Measurements from ENCODE around the gene STON2.

Gene STON2

DNA sequence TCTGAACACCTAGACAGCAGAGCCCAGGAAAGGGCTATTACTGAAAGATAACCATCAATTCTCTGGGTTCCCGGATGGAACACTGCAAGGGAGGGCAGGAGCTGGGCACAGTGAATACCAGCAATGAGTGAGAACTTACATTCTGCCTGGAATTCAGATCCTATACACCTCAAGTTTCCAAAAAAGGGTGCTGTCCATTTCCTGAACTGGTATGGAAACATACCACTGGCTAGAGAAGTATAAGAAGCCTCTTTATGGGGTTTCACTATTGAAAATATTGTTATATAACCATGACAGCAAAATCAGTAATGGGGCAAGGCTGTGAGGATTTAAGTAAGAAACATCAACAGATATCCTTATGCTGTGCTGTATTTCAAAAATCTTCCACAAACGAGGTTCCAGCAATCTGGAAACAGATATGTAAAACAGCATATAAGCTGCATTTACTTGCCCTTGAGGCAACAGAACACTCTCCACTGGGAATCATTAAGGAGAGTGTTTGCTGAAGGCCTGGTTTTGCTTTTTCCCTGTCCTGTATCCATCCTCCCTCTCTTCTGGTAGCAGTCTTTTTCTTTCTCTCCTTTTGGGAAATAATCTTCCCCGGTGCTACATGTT lies 126.1 kb downstream of the STON2 start:
- TF ChIP-seq, protein P1, sequence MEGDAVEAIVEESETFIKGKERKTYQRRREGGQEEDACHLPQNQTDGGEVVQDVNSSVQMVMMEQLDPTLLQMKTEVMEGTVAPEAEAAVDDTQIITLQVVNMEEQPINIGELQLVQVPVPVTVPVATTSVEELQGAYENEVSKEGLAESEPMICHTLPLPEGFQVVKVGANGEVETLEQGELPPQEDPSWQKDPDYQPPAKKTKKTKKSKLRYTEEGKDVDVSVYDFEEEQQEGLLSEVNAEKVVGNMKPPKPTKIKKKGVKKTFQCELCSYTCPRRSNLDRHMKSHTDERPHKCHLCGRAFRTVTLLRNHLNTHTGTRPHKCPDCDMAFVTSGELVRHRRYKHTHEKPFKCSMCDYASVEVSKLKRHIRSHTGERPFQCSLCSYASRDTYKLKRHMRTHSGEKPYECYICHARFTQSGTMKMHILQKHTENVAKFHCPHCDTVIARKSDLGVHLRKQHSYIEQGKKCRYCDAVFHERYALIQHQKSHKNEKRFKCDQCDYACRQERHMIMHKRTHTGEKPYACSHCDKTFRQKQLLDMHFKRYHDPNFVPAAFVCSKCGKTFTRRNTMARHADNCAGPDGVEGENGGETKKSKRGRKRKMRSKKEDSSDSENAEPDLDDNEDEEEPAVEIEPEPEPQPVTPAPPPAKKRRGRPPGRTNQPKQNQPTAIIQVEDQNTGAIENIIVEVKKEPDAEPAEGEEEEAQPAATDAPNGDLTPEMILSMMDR (IDR thresholded peaks at IDR 0.05; ENCODE audit: low read depth, low read length, missing control alignments) = no peak
- H3K4me3 ChIP-seq (ENCODE audit: low read depth, low read length) = no peak overlapping the region
- no peak for DNase-seq (ENCODE audit: low read depth)

DNA sequence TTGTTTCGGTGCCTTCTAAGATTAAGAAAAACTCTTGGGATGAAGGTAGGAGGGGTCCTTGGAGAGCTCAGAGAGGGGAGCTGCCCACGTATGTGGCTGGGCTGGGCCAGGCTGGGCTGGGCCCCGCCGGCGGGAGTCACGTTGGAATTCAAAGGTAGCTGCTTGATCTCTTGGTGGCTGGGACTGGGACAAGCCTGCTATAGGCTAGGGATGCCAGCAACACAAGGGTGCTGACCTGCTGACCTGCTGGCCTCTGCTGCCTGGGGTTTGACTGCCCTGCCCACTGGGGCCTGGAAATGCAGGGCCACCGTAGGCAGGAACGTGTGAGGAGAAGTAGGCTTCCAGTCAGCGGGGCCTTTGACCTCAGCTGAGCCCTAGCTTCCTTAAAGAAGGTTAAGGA lies 126.6 kb downstream of the STON2 start:
- no peak overlapping the region for H3K4me3 ChIP-seq (ENCODE audit: low read depth, low read length)
- no peak for DNase-seq (ENCODE audit: low read depth)
- TF ChIP-seq, protein P1 (IDR thresholded peaks at IDR 0.05; ENCODE audit: low read depth, low read length, missing control alignments) = no peak

DNA sequence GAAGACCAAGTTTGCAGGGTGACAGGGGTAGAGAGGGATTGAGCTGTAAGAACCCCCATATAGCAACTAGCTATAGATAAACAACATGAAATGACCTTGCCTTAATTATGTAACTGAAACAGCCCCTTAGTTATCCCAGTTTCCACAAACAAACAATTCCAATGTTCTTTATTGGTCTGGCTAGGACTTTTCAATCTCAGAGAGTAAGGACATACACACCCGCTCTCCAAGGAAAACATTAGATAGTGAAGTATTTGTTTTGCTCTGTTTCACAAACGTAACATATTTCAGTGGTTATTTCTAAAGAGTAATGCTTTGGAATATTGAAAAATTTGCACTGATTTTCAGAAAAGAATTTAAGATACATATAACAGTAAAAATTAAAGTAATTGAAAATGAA lies 127.8 kb downstream of the STON2 start:
- H3K4me3 ChIP-seq (ENCODE audit: low read depth, low read length) = no peak overlapping the region
- no peak for DNase-seq (ENCODE audit: low read depth)

DNA sequence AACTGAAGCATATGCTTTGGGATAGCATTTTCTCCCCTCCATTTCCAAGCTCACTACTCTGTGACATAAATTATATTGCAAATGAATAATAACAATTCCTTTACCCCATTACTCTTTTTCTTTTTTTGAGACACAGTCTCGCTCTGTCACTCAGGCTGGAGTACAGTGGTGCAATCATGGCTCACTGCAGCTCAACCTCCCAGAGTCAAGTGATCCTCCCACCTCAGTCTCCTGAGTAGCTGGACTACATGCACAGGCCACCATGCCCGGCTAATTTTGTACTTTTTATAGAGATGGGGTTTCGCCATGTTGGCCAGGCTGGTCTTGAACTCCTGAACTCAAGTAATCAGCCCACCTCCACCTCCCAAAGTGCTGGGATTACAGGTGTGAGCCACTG lies 130.1 kb downstream of the STON2 start:
- DNase-seq (ENCODE audit: low read depth) = no peak
- TF ChIP-seq, protein P1 (IDR thresholded peaks at IDR 0.05; ENCODE audit: low read depth, low read length, missing control alignments) = no peak
- no peak overlapping the region for H3K4me3 ChIP-seq (ENCODE audit: low read depth, low read length)

More for the DNA sequence above, 127.8 kb downstream of the STON2 start:
- TF ChIP-seq, protein P1 (IDR thresholded peaks at IDR 0.05; ENCODE audit: low read depth, low read length, missing control alignments) = no peak

DNA sequence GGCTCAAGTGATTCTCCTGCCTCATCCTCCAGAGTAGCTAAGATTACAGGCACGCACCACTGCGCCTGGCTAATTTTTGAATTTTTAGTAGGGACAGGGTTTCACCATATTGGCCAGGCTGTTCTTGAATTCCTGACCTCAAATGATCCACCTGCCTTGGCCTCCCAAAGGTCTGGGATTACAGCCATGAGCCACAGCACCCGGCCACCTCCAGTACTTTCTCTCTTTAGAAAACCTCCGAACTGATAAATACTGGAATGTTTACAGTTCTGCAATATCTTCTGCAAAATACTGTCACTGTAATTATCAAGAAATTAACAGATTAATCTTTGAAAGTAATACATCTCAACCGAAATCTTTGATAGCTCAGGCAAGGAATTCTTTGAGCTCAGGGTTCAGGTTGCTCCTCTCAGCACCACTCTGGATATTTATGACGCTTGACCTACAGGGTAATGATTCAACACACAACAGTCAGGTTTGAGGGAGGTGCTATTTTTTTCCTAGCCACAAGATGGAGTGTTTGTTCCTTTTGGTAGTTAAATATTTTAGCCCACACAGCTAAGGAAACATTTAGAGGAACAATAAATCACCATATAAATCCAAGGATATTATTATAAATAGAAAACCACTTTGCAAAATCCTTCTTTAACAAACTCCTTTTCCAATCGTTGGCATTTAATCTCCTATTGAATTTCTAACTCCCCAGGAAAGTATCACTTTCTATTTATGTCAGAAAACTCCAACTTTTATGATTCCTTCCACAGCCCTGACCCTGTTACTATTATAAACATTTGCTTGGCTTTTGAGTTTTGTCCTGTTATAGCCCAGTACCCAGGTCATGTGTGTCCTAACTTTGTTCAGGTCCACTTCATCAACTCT lies 130.8 kb downstream of the STON2 start:
- DNase-seq (ENCODE audit: low read depth) = peak; percentile 24
- TF ChIP-seq, protein P1 (IDR thresholded peaks at IDR 0.05; ENCODE audit: low read depth, low read length, missing control alignments) = peak; percentile 54
- H3K4me3 ChIP-seq (ENCODE audit: low read depth, low read length) = no peak overlapping the region

DNA sequence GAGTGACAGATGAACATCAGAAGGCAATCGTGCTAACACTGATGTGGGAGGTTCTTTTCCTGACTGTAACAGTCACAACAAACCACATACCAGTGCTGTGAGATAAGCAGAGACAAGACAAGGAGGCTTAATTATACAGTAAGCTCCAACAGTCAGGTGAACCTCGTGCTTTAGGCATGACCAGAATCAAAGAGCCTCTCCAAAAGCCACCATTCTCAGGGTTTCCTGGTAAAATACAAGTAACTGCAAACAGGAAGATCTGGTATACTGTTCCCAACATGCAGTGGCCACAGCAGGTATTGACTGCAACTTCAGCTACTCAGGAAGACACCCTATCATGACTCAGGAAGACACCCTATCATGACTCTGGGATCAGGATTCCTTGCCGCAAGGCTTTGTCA lies 132.1 kb downstream of the STON2 start:
- no peak overlapping the region for H3K4me3 ChIP-seq (ENCODE audit: low read depth, low read length)
- DNase-seq (ENCODE audit: low read depth) = no peak
- TF ChIP-seq, protein P1 (IDR thresholded peaks at IDR 0.05; ENCODE audit: low read depth, low read length, missing control alignments) = no peak
